Measurements from ENCODE around the gene TNF.

The TNF gene

DNA sequence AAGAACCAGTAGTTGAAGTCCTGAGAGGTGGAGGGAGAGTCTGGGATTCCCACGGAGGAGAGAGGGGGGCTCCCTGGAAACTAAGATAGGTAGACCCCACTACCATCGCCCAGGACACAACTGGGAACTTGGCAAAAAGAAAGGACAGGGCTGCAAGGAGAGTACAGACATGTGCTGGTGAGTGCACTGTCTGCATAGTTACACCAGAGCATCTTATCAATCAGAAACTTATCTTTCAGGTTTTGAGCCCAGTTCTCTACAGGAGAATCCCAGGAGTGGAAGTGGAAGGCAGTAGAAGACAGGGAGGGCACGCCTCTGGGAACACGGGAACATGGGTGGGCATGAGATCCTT, 15.8 kb upstream of the TNF start:
- Histone ChIP-seq H3K27ac (ENCODE audit: extremely low read depth, low read depth, low read length) (no peak overlapping the region), H3K36me3 (ENCODE audit: control insufficient read depth in 2 of 2, insufficient read depth in 1 of 2, low read length in 2 of 2) (peaks cover 6 to 55% of the 10 kb centered on the region in 2 experiments; a peak in 2 of 3 replicates), H3K4me1 (ENCODE audit: control insufficient read depth, insufficient read depth, low read length) (no peaks in the 10 kb centered on the region), H3K4me3 (ENCODE audit: low read depth, low read length) (no peak overlapping the region), H3K9me3 (ENCODE audit: control insufficient read depth, insufficient read depth, low read depth, low read length) (no peaks in the 10 kb centered on the region)
- no peak for TF ChIP-seq KLF10 (tag by site-specific recombination; IDR thresholded peaks at IDR 0.05)
- TF ChIP-seq, protein P1, sequence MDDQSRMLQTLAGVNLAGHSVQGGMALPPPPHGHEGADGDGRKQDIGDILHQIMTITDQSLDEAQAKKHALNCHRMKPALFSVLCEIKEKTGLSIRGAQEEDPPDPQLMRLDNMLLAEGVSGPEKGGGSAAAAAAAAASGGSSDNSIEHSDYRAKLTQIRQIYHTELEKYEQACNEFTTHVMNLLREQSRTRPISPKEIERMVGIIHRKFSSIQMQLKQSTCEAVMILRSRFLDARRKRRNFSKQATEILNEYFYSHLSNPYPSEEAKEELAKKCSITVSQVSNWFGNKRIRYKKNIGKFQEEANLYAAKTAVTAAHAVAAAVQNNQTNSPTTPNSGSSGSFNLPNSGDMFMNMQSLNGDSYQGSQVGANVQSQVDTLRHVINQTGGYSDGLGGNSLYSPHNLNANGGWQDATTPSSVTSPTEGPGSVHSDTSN (CRISPR knock-in tag; IDR thresholded peaks at IDR 0.05), result no peak
- TF ChIP-seq ZFP41 (tag by site-specific recombination; IDR thresholded peaks at IDR 0.05; ENCODE audit: borderline replicate concordance), result no peak
- TF ChIP-seq SETDB1 (IDR thresholded peaks at IDR 0.05; ENCODE audit: insufficient read length, low read length), result no peak
- TF ChIP-seq ZBTB48 (tag by site-specific recombination; IDR thresholded peaks at IDR 0.05), result no peak
- TF ChIP-seq ZBTB21 (tag by site-specific recombination; IDR thresholded peaks at IDR 0.05), result no peak
- no peak for TF ChIP-seq ZNF354C (tag by site-specific recombination; IDR thresholded peaks at IDR 0.05; ENCODE audit: borderline replicate concordance, low read depth)
- no peak for TF ChIP-seq ZNF610 (tag by site-specific recombination; IDR thresholded peaks at IDR 0.05; ENCODE audit: borderline replicate concordance)
- no peak for TF ChIP-seq ZNF221 (tag by site-specific recombination; IDR thresholded peaks at IDR 0.05; ENCODE audit: borderline replicate concordance)
- TF ChIP-seq, protein P2, sequence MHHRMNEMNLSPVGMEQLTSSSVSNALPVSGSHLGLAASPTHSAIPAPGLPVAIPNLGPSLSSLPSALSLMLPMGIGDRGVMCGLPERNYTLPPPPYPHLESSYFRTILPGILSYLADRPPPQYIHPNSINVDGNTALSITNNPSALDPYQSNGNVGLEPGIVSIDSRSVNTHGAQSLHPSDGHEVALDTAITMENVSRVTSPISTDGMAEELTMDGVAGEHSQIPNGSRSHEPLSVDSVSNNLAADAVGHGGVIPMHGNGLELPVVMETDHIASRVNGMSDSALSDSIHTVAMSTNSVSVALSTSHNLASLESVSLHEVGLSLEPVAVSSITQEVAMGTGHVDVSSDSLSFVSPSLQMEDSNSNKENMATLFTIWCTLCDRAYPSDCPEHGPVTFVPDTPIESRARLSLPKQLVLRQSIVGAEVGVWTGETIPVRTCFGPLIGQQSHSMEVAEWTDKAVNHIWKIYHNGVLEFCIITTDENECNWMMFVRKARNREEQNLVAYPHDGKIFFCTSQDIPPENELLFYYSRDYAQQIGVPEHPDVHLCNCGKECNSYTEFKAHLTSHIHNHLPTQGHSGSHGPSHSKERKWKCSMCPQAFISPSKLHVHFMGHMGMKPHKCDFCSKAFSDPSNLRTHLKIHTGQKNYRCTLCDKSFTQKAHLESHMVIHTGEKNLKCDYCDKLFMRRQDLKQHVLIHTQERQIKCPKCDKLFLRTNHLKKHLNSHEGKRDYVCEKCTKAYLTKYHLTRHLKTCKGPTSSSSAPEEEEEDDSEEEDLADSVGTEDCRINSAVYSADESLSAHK (tag by site-specific recombination; IDR thresholded peaks at IDR 0.05), result no peak
- no peak for TF ChIP-seq RBAK (tag by site-specific recombination; IDR thresholded peaks at IDR 0.05)
- TF ChIP-seq ZEB2 (tag by site-specific recombination; IDR thresholded peaks at IDR 0.05), result no peak
- TF ChIP-seq WT1 (tag by site-specific recombination; IDR thresholded peaks at IDR 0.05), result no peak
- no peak for TF ChIP-seq YY1 (tag by site-specific recombination; IDR thresholded peaks at IDR 0.05)
- TF ChIP-seq, protein P3, sequence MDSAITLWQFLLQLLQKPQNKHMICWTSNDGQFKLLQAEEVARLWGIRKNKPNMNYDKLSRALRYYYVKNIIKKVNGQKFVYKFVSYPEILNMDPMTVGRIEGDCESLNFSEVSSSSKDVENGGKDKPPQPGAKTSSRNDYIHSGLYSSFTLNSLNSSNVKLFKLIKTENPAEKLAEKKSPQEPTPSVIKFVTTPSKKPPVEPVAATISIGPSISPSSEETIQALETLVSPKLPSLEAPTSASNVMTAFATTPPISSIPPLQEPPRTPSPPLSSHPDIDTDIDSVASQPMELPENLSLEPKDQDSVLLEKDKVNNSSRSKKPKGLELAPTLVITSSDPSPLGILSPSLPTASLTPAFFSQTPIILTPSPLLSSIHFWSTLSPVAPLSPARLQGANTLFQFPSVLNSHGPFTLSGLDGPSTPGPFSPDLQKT (IDR thresholded peaks at IDR 0.05; ENCODE audit: borderline replicate concordance, low read depth, low read length), result no peak
- ChIA-PET POLR2A (interaction anchor here (1.3 kb wide), 1 partner anchor 17 kb away, joined by 3 read pairs; no protein-coding TSS in a partner anchor), CTCF (interaction anchor here (1.1 to 4.1 kb wide), 6 partner anchors 13 to 38 kb away, joined by 3 to 29 read pairs (median 4); partner anchors contain the start of genes ATP6V1G2 and LST1)

DNA sequence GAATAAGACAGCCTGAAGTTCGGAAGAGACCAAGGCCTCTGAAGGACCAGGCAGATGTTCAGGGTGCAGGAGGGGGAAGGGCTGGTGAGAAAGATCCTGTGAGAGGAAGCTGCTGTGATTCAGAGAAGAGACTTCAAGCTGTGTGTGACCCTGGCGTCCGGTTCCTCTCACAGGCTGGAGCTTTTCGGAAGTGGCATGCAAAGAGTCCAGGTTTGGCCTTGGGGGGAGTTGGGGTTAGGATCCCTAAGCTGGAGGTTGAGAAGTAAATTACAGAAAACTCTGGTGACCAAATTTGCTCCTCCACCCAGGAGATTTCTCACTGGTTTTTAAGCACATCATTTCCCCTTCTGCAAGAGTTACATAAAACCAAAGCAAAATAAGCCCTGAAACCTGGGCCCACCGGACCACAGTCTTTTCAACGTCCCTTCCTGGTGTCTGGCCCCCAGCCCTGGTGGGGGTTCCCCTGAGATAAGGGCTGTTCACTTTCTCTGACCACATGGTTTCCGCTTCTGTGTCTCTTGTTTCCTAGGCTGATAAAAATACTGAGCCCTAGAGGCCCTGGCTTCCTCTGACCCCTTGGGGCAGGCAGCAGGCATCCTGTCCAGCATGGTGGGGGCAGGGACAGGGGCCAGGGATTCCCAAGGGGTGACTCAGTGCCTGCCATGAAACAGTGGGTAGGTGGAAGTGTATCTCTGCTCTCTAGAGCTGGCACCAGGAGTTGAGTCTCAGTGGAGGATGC, 15.2 kb upstream of the TNF start:
- H3K36me3 ChIP-seq (ENCODE audit: control insufficient read depth in 2 of 2, insufficient read depth in 1 of 2, low read length in 2 of 2), result peaks cover 5 to 52% of the 10 kb centered on the region in 2 experiments; a peak in 2 of 3 replicates
- ChIA-PET POLR2A (interaction anchor here (1.0 to 1.3 kb wide), 2 partner anchors 18 to 19 kb away, joined by 3 read pairs; partner anchors contain the start of gene DDX39B), CTCF (interaction anchor here (1.0 to 4.1 kb wide), 7 partner anchors 13 to 38 kb away, joined by 3 to 29 read pairs (median 4); partner anchors contain the start of genes ATP6V1G2 and LST1)
- H3K9me3 ChIP-seq (ENCODE audit: control insufficient read depth, insufficient read depth, low read depth, low read length), result no peaks in the 10 kb centered on the region
- H3K4me1 ChIP-seq (ENCODE audit: control insufficient read depth, insufficient read depth, low read length), result no peaks in the 10 kb centered on the region
- TF ChIP-seq ZBTB48 (tag by site-specific recombination; IDR thresholded peaks at IDR 0.05) (peak; percentile 19; the same call in 1 of the 2 replicates), ZNF16 (tag by site-specific recombination; IDR thresholded peaks at IDR 0.05; ENCODE audit: low read depth) (no peak), PRDM1 (tag by site-specific recombination; IDR thresholded peaks at IDR 0.05) (no peak)
- TF ChIP-seq, protein P4, sequence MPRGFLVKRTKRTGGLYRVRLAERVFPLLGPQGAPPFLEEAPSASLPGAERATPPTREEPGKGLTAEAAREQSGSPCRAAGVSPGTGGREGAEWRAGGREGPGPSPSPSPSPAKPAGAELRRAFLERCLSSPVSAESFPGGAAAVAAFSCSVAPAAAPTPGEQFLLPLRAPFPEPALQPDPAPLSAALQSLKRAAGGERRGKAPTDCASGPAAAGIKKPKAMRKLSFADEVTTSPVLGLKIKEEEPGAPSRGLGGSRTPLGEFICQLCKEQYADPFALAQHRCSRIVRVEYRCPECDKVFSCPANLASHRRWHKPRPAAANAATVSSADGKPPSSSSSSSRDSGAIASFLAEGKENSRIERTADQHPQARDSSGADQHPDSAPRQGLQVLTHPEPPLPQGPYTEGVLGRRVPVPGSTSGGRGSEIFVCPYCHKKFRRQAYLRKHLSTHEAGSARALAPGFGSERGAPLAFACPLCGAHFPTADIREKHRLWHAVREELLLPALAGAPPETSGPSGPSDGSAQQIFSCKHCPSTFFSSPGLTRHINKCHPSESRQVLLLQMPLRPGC (tag by site-specific recombination; IDR thresholded peaks at IDR 0.05), result no peak
- TF ChIP-seq, protein P5, sequence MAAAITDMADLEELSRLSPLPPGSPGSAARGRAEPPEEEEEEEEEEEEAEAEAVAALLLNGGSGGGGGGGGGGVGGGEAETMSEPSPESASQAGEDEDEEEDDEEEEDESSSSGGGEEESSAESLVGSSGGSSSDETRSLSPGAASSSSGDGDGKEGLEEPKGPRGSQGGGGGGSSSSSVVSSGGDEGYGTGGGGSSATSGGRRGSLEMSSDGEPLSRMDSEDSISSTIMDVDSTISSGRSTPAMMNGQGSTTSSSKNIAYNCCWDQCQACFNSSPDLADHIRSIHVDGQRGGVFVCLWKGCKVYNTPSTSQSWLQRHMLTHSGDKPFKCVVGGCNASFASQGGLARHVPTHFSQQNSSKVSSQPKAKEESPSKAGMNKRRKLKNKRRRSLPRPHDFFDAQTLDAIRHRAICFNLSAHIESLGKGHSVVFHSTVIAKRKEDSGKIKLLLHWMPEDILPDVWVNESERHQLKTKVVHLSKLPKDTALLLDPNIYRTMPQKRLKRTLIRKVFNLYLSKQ (tag by site-specific recombination; IDR thresholded peaks at IDR 0.05; ENCODE audit: borderline replicate concordance), result no peak
- no peak overlapping the region for H3K4me3 ChIP-seq (ENCODE audit: low read depth, low read length)
- no peak overlapping the region for H3K27ac ChIP-seq (ENCODE audit: extremely low read depth, low read depth, low read length)
